IPS DF 4.7 (cell line): ENCODE measurements around the gene CPN1.

Experiments
- DNase-seq: peaks from one replicate; pipeline ENCODE4 v3.0.0-alpha.2; 2013; ENCODE audit warnings: low spot score; ENCODE audit errors: extremely low read depth

CPN1 gene

GRCh38 chr10:99999319-100000108, 82.2 kb downstream of the CPN1 start:
- DNase-seq, result no peak

GRCh38 chr10:99998889-99999288, 82.8 kb downstream of the CPN1 start:
- no peak for DNase-seq

GRCh38 chr10:99996671-99997648, 84.7 kb downstream of the CPN1 start:
- no peak for DNase-seq

GRCh38 chr10:99995713-99996112, 86.0 kb downstream of the CPN1 start:
- no peak for DNase-seq

- DNase-seq, result no peak
Measured at GRCh38 chr10:99995269-99995668, 86.4 kb downstream of the CPN1 start.

GRCh38 chr10:99994801-99995200, 86.9 kb downstream of the CPN1 start:
- DNase-seq, result no peak

GRCh38 chr10:99993701-99994689, 87.7 kb downstream of the CPN1 start:
- DNase-seq, result no peak
